GM18519 (cell line): ENCODE results near the gene CETP.

Experiments used
- ATAC-seq: cut with Tn5 transposase; IDR thresholded peaks from one replicate; pipeline ENCODE4 v1.9.1; 2021; ENCODE audit warnings: mild to moderate bottlenecking, moderate library complexity; ENCODE audit not compliant: unreplicated experiment, low FRiP score

The CETP gene

GRCh38 chr16:57016301-57016700 is 54.6 kb downstream of the CETP start:
- ATAC-seq, result no peak

- no peak for ATAC-seq
Observed at GRCh38 chr16:57016831-57017230, 55.1 kb downstream of the CETP start.

DNA sequence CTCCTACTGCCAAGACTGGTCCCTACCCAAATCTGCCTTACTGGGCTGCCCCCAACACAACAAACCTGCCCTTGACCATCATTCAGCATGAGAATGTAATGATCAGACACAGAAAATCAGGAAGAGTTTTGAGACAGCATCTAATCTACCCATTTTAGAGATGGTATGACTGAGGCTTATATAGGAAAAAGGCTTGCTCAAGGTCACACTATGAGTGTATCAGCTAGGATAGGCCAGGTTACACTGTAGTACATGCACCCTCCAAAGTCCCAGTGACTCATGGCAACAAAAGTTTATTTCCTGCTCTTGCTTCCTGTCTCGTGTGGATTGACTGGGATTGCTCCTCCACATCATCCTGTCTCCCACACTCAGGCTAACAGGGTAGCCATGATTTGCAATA is 55.5 kb downstream of the CETP start:
- ATAC-seq, result no peak

DNA sequence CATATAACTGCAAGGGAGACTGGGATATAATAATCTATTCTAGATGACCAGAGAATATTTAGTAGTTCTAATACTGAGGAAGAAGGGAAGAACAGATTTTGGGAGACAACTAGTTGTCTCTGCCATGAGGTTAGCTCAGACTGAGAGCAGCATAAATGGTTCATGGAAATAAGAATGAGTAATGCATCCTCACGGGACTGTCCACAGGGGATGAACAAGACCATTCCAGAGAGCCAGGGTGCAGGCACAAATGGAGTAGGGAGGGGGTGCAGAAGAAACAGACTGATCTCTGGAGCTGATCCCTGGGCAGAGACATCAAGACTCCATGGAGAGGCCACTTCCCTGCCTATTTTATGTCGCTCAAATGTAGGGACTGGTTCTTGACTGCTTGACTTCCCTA is 58.0 kb downstream of the CETP start:
- ATAC-seq, result no peak

GRCh38 chr16:57020651-57021050 is 58.9 kb downstream of the CETP start:
- ATAC-seq, result no peak

GRCh38 chr16:57021757-57022156 is 60.0 kb downstream of the CETP start:
- ATAC-seq, result no peak

GRCh38 chr16:57022445-57022844 is 60.7 kb downstream of the CETP start:
- ATAC-seq, result no peak

GRCh38 chr16:57023541-57024249 is 61.9 kb downstream of the CETP start:
- no peak for ATAC-seq

- ATAC-seq, result no peak
Observed at GRCh38 chr16:57024894-57025680, 63.3 kb downstream of the CETP start.

GRCh38 chr16:57025941-57026777 is 64.4 kb downstream of the CETP start:
- ATAC-seq, result no peak

GRCh38 chr16:57026778-57027062 is 65.0 kb downstream of the CETP start:
- no peak for ATAC-seq

- no peak for ATAC-seq
Observed at GRCh38 chr16:57027067-57027466, 65.3 kb downstream of the CETP start.

DNA sequence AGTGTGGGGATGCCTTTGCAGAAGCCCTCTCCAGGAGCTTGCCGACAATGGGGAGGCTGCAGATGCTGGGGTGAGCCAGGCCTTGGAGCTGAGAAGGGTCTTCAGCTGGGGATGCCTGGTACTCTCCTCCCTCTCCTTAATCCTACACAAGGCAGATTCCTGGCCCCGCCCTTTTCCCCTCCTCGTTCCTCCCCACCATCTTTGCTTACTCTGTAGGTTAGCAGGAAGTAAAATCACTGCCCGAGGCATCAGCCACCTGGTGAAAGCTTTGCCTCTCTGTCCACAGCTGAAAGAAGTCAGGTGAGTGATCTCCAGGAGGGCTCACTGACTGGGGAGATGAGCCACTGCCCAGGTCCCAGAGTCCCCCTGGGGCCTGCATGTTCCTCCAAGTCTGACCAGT is 66.3 kb downstream of the CETP start:
- no peak for ATAC-seq

GRCh38 chr16:57029161-57030160 is 67.7 kb downstream of the CETP start:
- no peak for ATAC-seq

GRCh38 chr16:57030346-57030902 is 68.7 kb downstream of the CETP start:
- ATAC-seq, result no peak

DNA sequence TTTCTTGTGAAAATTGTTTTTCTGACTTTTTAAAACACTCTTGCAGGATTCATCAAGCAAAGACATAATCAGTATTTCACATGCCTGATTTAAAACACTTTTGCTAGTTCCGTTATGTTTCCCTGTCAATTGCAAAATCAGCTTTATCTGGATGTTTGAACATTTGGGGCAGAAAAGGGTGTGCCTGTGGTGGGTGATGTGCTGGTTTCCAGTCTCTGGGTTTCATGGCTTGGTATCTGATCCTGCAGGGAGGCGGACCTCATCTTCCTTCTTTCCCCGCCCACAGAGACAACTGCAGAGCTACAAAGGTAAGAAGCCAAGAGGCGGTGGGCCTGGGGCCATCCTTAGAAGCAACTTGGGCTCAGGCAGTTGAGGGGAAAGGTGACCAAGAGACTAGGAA is 69.4 kb downstream of the CETP start:
- ATAC-seq, result no peak

GRCh38 chr16:57032346-57032745 is 70.6 kb downstream of the CETP start:
- no peak for ATAC-seq

GRCh38 chr16:57032931-57033330 is 71.2 kb downstream of the CETP start:
- ATAC-seq, result no peak
